Neural progenitor cell (in vitro differentiated cells): ENCODE results near the gene SATB2. TPM values are rescaled to one million over a fixed set of nuclear protein-coding genes. Genes with fewer than 3 reads are reported as not detected.

Experiments
- DNase-seq: peaks from one replicate; pipeline ENCODE4 v3.0.0-alpha.2; 2016; ENCODE audit warnings: low spot score
- H2AFZ ChIP-seq: fragments of 200-600 bp; sonication (generic); replicated peaks from 2 replicates; pipeline ENCODE4 v1.6.1; 2016; ENCODE audit warnings: antibody characterized with exemption
- H3F3A ChIP-seq: fragments of 200-600 bp; sonication (generic); 2 replicates; pipeline ENCODE4 v1.6.1; 2016; ENCODE audit warnings: antibody characterized with exemption, low read depth
- H3K27ac ChIP-seq: fragments of 200-600 bp; sonication (generic); 2 replicates; pipeline ENCODE4 v1.5.1; 2016; ENCODE audit warnings: mild to moderate bottlenecking
- H3K27me3 ChIP-seq: fragments of 200-600 bp; sonication (generic); 2 replicates; pipeline ENCODE4 v1.6.1; 2016; ENCODE audit warnings: mild to moderate bottlenecking, moderate library complexity
- H3K36me3 ChIP-seq: fragments of 200-600 bp; sonication (generic); 2 replicates; pipeline ENCODE4 v1.5.1; 2016
- H3K4me1 ChIP-seq: fragments of 200-600 bp; sonication (generic); 2 replicates; pipeline ENCODE4 v1.6.1; 2016; ENCODE audit warnings: mixed run types
- H3K4me2 ChIP-seq: fragments of 200-600 bp; sonication (generic); 2 replicates; pipeline ENCODE4 v1.6.1; 2016
- H3K4me3 ChIP-seq: fragments of 200-600 bp; sonication (generic); 2 replicates; pipeline ENCODE4 v1.5.1; 2016
- H3K79me2 ChIP-seq: fragments of 200-600 bp; sonication (generic); 2 replicates; pipeline ENCODE4 v1.6.1; 2016; ENCODE audit warnings: low read depth
- H3K9ac ChIP-seq: fragments of 200-600 bp; sonication (generic); 2 replicates; pipeline ENCODE4 v1.6.1; 2016
- H3K9me3 ChIP-seq: fragments of 200-600 bp; sonication (generic); 2 replicates; pipeline ENCODE4 v1.5.1; 2016; ENCODE audit warnings: low read depth
- H4K20me1 ChIP-seq: fragments of 200-600 bp; sonication (generic); 2 replicates; pipeline ENCODE4 v1.6.1; 2016; ENCODE audit warnings: low read depth
- H3K27ac Mint-ChIP-seq: 3 replicates; pipeline ENCODE4 v1.8.0; 2021; ENCODE audit warnings: mixed read lengths
- H3K27me3 Mint-ChIP-seq: 2 replicates; pipeline ENCODE4 v1.8.0; 2022; ENCODE audit warnings: low read depth, mild to moderate bottlenecking, inconsistent platforms, moderate library complexity, mixed read lengths; ENCODE audit not compliant: insufficient read depth
- H3K36me3 Mint-ChIP-seq: 3 replicates; pipeline ENCODE4 v1.8.0; 2021; ENCODE audit warnings: mixed read lengths
- H3K4me1 Mint-ChIP-seq: 3 replicates; pipeline ENCODE4 v1.8.0; 2021; ENCODE audit warnings: mixed read lengths
- H3K4me3 Mint-ChIP-seq: 3 replicates; pipeline ENCODE4 v1.8.0; 2021; ENCODE audit warnings: mild to moderate bottlenecking, moderate library complexity, mixed read lengths
- H3K9me3 Mint-ChIP-seq: 3 replicates; pipeline ENCODE4 v1.8.0; 2020; ENCODE audit warnings: mixed read lengths
- EZH2 ChIP-seq: fragments of 200-600 bp; sonication (generic); IDR thresholded peaks from 2 replicates; pipeline ENCODE4 v1.6.1; 2017; ENCODE audit warnings: antibody characterized with exemption, mild to moderate bottlenecking, moderate library complexity
- EZH2phosphoT487 ChIP-seq: fragments of 200-600 bp; sonication (generic); IDR thresholded peaks from 2 replicates; pipeline ENCODE4 v1.6.1; 2017; ENCODE audit warnings: antibody characterized with exemption
- total RNA-seq: library from RNA; depleted of rRNA; stranded (reverse); fragments of >200 nt; gene quantifications from 2 replicates; pipeline ENCODE4 v1.2.3, GENCODE V29; 2015; ENCODE audit warnings: low replicate concordance
- TF ChIP-seq, protein P1 (sequence below): fragments of 200-600 bp; sonication (generic); IDR thresholded peaks from 2 replicates; pipeline ENCODE4 v1.5.1; 2017; ENCODE audit warnings: antibody characterized with exemption, mild to moderate bottlenecking

SATB2 gene
- total RNA-seq, 1 donor from 2014 or later, result 3.7 TPM

DNA sequence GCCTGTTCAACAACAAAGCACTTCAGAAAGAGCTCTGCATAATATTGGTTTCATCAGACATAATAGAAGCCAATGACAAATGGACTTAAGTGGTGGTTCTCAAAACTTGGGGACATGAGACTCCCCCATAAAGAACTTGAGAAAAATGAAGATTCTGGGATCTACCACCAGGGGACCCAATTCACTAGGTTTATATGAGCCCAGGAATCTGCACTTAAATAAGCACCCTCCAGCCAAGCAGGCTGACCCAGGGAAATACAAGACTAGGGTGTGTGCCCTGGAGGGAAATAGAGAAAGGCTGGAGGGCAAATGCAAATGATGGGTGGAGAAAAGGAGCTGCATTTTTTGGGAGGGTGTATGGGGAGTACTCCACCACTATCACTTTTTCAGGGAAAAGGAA is 52.5 kb downstream of the SATB2 start:
- H3K4me3 ChIP-seq, result no peak overlapping the region
- Mint-ChIP-seq H3K36me3 (peaks cover 6% of the 10 kb centered on the region), H3K27me3 (peaks cover 2% of the 10 kb centered on the region), H3K4me3 (no peak overlapping the region), H3K27ac (no peak overlapping the region), H3K4me1 (peaks cover 8% of the 10 kb centered on the region), H3K9me3 (no peaks in the 10 kb centered on the region)
- no peaks in the 10 kb centered on the region for H3F3A ChIP-seq
- no peak overlapping the region for H3K27ac ChIP-seq
- H3K36me3 ChIP-seq, result no peaks in the 10 kb centered on the region
- no peak overlapping the region for H3K4me2 ChIP-seq
- H3K27me3 ChIP-seq, result no peaks in the 10 kb centered on the region
- TF ChIP-seq, protein P1, sequence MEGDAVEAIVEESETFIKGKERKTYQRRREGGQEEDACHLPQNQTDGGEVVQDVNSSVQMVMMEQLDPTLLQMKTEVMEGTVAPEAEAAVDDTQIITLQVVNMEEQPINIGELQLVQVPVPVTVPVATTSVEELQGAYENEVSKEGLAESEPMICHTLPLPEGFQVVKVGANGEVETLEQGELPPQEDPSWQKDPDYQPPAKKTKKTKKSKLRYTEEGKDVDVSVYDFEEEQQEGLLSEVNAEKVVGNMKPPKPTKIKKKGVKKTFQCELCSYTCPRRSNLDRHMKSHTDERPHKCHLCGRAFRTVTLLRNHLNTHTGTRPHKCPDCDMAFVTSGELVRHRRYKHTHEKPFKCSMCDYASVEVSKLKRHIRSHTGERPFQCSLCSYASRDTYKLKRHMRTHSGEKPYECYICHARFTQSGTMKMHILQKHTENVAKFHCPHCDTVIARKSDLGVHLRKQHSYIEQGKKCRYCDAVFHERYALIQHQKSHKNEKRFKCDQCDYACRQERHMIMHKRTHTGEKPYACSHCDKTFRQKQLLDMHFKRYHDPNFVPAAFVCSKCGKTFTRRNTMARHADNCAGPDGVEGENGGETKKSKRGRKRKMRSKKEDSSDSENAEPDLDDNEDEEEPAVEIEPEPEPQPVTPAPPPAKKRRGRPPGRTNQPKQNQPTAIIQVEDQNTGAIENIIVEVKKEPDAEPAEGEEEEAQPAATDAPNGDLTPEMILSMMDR, result peak; percentile 54
- TF ChIP-seq EZH2, result no peak
- H4K20me1 ChIP-seq, result no peaks in the 10 kb centered on the region
- H3K79me2 ChIP-seq, result no peaks in the 10 kb centered on the region
- H2AFZ ChIP-seq, result no peak overlapping the region
- no peaks in the 10 kb centered on the region for H3K4me1 ChIP-seq
- no peak overlapping the region for H3K9ac ChIP-seq
- H3K9me3 ChIP-seq, result no peaks in the 10 kb centered on the region
- peak; percentile 32 for DNase-seq

DNA sequence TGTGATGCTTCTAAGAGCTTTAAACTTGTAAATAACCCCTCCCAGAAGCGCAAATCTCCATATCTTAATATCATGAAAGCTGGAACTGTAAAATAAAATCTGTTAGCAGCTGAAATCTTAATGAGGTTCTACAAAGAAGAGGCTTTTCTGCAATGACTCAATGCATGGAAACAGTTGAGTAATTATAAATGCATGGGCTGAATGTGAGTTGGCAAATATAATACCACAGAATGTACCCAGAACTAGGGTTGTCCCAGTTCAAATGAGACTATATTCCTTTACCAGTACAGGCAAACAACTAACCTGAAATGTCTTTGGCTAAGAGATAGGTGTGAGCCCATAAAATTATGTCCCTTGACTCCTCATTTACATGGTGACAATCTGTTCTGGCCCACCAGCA is 52.9 kb downstream of the SATB2 start:
- H3K9me3 Mint-ChIP-seq, result no peaks in the 10 kb centered on the region
- H3K36me3 ChIP-seq, result no peaks in the 10 kb centered on the region
- H3K27ac Mint-ChIP-seq, result no peak overlapping the region
- H3K4me2 ChIP-seq, result no peak overlapping the region
- no peak overlapping the region for H3K4me3 ChIP-seq
- H3K36me3 Mint-ChIP-seq, result peaks cover 6% of the 10 kb centered on the region
- H3K9ac ChIP-seq, result no peak overlapping the region
- TF ChIP-seq, protein P1, result no peak
- TF ChIP-seq EZH2phosphoT487, result no peak
- TF ChIP-seq EZH2, result no peak
- no peaks in the 10 kb centered on the region for H4K20me1 ChIP-seq
- no peaks in the 10 kb centered on the region for H3F3A ChIP-seq
- peaks cover 4% of the 10 kb centered on the region for H3K4me1 Mint-ChIP-seq
- no peak for DNase-seq
- H3K4me1 ChIP-seq, result no peaks in the 10 kb centered on the region
- H3K27ac ChIP-seq, result no peak overlapping the region
- peaks cover 2% of the 10 kb centered on the region for H3K27me3 Mint-ChIP-seq
- no peak overlapping the region for H3K4me3 Mint-ChIP-seq
- no peaks in the 10 kb centered on the region for H3K79me2 ChIP-seq
- H3K27me3 ChIP-seq, result no peaks in the 10 kb centered on the region
- H3K9me3 ChIP-seq, result no peaks in the 10 kb centered on the region
- no peak overlapping the region for H2AFZ ChIP-seq

DNA sequence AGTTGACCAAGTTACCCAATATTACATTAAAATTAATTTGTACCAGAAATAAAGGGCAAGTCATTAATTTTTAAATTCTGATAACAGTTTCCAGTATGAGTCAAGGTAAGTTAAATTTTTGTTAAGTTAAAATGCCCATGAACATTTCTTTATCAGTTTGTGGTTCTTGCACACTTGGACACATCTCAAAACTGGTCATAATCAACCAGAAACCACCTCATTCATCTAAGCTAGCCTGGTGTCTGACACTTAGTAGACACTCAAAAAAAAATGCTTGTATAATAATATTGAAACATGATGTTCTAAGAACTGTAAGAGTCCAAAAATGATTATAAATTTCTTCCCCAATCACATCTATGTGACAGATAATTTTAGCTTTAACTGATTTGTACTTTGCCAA is 62.4 kb downstream of the SATB2 start:
- Histone ChIP-seq H3K9me3 (no peaks in the 10 kb centered on the region), H3K27ac (no peak overlapping the region), H2AFZ (no peak overlapping the region), H3K36me3 (no peaks in the 10 kb centered on the region), H4K20me1 (no peaks in the 10 kb centered on the region), H3K9ac (no peak overlapping the region), H3K4me1 (no peaks in the 10 kb centered on the region), H3K79me2 (no peaks in the 10 kb centered on the region), H3K4me3 (no peak overlapping the region), H3K27me3 (no peaks in the 10 kb centered on the region), H3F3A (no peaks in the 10 kb centered on the region), H3K4me2 (no peak overlapping the region)
- H3K27ac Mint-ChIP-seq, result no peak overlapping the region
- TF ChIP-seq EZH2 (no peak), EZH2phosphoT487 (no peak)
- TF ChIP-seq, protein P1, result no peak
- peaks cover 3% of the 10 kb centered on the region for H3K27me3 Mint-ChIP-seq
- H3K9me3 Mint-ChIP-seq, result no peaks in the 10 kb centered on the region
- peaks cover 5% of the 10 kb centered on the region for H3K36me3 Mint-ChIP-seq
- no peak for DNase-seq
- H3K4me1 Mint-ChIP-seq, result no peaks in the 10 kb centered on the region
- no peak overlapping the region for H3K4me3 Mint-ChIP-seq
